Measurements from ENCODE around the gene JAZF1. TPM values are rescaled to one million over a fixed set of nuclear protein-coding genes. Genes with fewer than 3 reads are reported as not detected.
"Not testable (repeated sequence)": the region's sequence is repeated elsewhere in the genome, so short reads cannot be mapped to it uniquely, and the experiment has no call there.

Gene JAZF1
- total RNA-seq, 2 experiments from 2014 or later, result 2.8 to 3.3 TPM

- CTCF ChIA-PET, result no interaction called here
- Mint-ChIP-seq H3K9me3 (ENCODE audit: insufficient read depth) (no peaks in the 10 kb centered on the region), H3K27ac (no peak overlapping the region), H3K4me1 (ENCODE audit: low read depth) (peaks cover 11% of the 10 kb centered on the region), H3K27me3 (ENCODE audit: low read depth) (no peaks in the 10 kb centered on the region), H3K4me3 (no peak overlapping the region), H3K36me3 (ENCODE audit: low read depth) (no peaks in the 10 kb centered on the region)
- no peak for ATAC-seq
- POLR2A ChIA-PET, result no interaction called here
- peak; percentile 30 for DNase-seq
Observed at GRCh38 chr7:27866256-27866655, 314.3 kb downstream of the JAZF1 start.

GRCh38 chr7:27863880-27864279 is 316.7 kb downstream of the JAZF1 start:
- H3K9me3 Mint-ChIP-seq (ENCODE audit: insufficient read depth), result no peaks in the 10 kb centered on the region
- no peaks in the 10 kb centered on the region for H3K27me3 Mint-ChIP-seq (ENCODE audit: low read depth)
- DNase-seq (no peak), ATAC-seq (no peak)
- POLR2A ChIA-PET, result no interaction called here
- no peak overlapping the region for H3K4me3 Mint-ChIP-seq
- no peaks in the 10 kb centered on the region for H3K36me3 Mint-ChIP-seq (ENCODE audit: low read depth)
- CTCF ChIA-PET, result no interaction called here
- peaks cover 11% of the 10 kb centered on the region for H3K4me1 Mint-ChIP-seq (ENCODE audit: low read depth)
- H3K27ac Mint-ChIP-seq, result no peak overlapping the region

- H3K27ac Mint-ChIP-seq, result no peak overlapping the region
- no peaks in the 10 kb centered on the region for H3K27me3 Mint-ChIP-seq (ENCODE audit: low read depth)
- ChIA-PET CTCF (no interaction called here), POLR2A (no interaction called here)
- no peaks in the 10 kb centered on the region for H3K9me3 Mint-ChIP-seq (ENCODE audit: insufficient read depth)
- H3K36me3 Mint-ChIP-seq (ENCODE audit: low read depth), result no peaks in the 10 kb centered on the region
- no peak for ATAC-seq
- peaks cover 8% of the 10 kb centered on the region for H3K4me1 Mint-ChIP-seq (ENCODE audit: low read depth)
- no peak overlapping the region for H3K4me3 Mint-ChIP-seq
- DNase-seq, result no peak
Observed at GRCh38 chr7:27861747-27862146, 318.8 kb downstream of the JAZF1 start.

DNA sequence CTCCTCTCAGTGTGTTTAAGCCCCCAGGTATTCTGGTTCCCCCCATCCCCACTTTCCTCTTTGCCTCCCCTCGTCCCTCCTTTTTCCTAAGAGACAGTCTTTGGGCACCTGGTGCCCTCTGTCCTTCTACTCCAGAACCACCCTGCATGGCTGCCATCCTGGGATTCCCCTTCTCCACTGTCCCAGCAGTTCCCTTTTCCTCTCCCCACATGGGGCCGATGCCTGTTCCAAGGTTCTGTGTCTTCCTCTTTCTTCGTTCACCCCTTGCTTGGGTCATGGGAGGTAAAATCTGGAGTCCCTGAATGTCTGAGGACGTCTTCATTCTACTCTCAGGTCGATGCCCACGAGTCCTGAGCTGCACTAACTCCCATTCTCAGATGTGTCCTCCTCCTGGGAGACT is 319.8 kb downstream of the JAZF1 start:
- Mint-ChIP-seq H3K4me1 (ENCODE audit: low read depth) (no peaks in the 10 kb centered on the region), H3K36me3 (ENCODE audit: low read depth) (no peaks in the 10 kb centered on the region), H3K4me3 (no peak overlapping the region), H3K9me3 (ENCODE audit: insufficient read depth) (no peaks in the 10 kb centered on the region), H3K27ac (no peak overlapping the region), H3K27me3 (ENCODE audit: low read depth) (no peaks in the 10 kb centered on the region)
- no peak for DNase-seq
- POLR2A ChIA-PET, result no interaction called here
- ATAC-seq, result no peak
- CTCF ChIA-PET, result no interaction called here

DNA sequence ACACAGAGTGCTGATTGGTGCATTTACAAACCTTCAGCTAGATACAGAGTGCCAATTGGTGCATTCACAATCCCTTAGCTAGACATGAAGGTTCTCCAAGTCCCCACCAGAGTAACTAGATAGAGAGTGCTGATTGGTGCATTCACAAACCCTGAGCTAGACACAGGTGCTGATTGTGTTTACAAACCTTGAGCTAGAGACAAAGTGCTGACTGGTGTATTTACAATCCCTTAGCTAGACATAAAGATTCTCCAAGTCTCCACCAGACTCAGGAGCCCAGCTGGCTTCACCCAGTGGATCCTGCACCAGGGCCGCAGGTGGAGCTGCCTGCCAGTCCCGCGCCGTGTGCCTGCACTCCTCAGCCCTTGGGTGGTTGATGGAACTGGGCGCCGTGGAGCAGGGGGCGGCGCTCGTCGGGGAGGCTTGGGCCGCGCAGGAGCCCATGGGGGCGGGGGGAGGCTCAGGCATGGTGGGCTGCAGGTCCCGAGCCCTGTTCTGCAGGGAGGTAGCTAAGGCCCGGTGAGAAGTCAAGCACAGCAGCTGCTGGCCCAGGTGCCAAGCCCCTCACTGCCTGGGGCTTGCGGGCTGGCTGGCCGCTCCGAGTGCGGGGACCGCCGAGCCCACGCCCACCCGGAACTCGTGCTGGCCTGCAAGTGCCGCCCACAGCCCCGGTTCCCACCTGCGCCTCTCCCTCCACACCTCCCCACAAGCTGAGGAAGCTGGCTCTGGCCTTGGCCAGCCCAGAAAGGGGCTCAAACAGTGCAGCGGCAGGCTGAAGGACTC is 323.7 kb downstream of the JAZF1 start:
- H3K36me3 Mint-ChIP-seq (ENCODE audit: low read depth); H3K4me3 Mint-ChIP-seq; CTCF ChIA-PET; ATAC-seq; H3K27ac Mint-ChIP-seq; H3K9me3 Mint-ChIP-seq (ENCODE audit: insufficient read depth); H3K4me1 Mint-ChIP-seq (ENCODE audit: low read depth); H3K27me3 Mint-ChIP-seq (ENCODE audit: low read depth); DNase-seq: not testable (repeated sequence)
- POLR2A ChIA-PET, result interaction anchor here (0.8 kb wide), 1 partner anchor 8 kb away, joined by 3 read pairs; no protein-coding TSS in a partner anchor

GRCh38 chr7:27850531-27850930 is 330.1 kb downstream of the JAZF1 start:
- Mint-ChIP-seq H3K27ac (no peak overlapping the region), H3K36me3 (ENCODE audit: low read depth) (no peaks in the 10 kb centered on the region), H3K27me3 (ENCODE audit: low read depth) (no peaks in the 10 kb centered on the region), H3K9me3 (ENCODE audit: insufficient read depth) (no peaks in the 10 kb centered on the region), H3K4me1 (ENCODE audit: low read depth) (no peaks in the 10 kb centered on the region), H3K4me3 (no peak overlapping the region)
- no peak for ATAC-seq
- ChIA-PET CTCF (no interaction called here), POLR2A (no interaction called here)
- no peak for DNase-seq

DNA sequence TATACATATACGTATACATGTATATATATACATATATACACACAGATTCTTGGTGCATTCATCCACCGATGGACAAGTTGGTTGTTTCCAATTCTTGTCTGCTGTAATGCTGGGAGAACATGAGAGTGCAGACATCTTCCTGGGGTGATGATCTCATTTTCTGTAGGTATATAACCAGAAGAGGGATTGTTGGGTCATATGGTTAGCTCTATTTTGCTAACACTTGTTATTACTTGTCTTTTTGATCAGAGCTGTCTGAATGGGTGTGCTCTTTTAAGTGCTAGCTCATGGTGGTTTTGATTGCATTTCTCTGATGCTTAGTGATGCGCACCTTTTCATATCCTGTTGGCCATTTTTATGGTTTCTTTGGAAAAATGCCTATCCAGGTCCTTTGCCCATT is 334.2 kb downstream of the JAZF1 start:
- no peaks in the 10 kb centered on the region for H3K4me1 Mint-ChIP-seq (ENCODE audit: low read depth)
- CTCF ChIA-PET, result no interaction called here
- H3K4me3 Mint-ChIP-seq, result no peak overlapping the region
- no peaks in the 10 kb centered on the region for H3K36me3 Mint-ChIP-seq (ENCODE audit: low read depth)
- DNase-seq (no peak), ATAC-seq (no peak)
- no peak overlapping the region for H3K27ac Mint-ChIP-seq
- no peaks in the 10 kb centered on the region for H3K9me3 Mint-ChIP-seq (ENCODE audit: insufficient read depth)
- no peaks in the 10 kb centered on the region for H3K27me3 Mint-ChIP-seq (ENCODE audit: low read depth)
- POLR2A ChIA-PET, result no interaction called here

DNA sequence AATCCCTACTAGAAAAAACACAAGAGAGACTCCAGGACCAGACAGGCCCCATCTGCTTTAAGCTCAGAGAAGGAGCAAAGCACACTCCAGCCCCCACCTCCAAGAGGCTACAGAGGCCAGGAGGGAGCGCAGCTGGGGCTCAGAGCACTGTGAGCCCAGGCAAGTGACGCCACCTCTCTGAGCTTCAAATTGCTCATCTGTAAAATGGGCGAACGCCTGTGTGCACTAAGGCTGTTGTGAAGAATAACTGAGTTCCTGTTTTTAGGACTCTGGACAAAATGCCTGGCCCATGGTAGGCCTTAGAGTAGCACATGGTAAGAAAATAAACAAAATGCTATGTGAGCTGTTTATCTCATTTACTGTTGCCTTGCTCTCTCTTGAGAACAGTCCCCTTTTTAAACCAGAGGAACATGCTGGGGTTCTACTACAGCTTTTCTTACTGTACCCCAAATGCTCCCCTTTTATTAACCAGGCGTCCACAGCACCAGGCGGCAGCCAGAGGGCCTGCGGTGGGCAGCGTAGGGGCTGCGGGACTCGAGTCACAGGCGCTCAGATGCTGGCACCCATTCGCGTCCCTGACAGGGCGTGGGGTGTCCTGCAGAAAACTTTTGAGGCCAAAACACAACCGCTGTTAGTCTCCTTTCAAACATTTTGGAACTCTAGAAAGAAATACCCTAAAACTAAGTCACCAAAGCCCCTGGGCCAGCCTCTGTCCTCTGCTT is 336.9 kb downstream of the JAZF1 start:
- no peak for ATAC-seq
- Mint-ChIP-seq H3K9me3 (ENCODE audit: insufficient read depth) (no peaks in the 10 kb centered on the region), H3K36me3 (ENCODE audit: low read depth) (no peaks in the 10 kb centered on the region), H3K4me3 (no peak overlapping the region), H3K4me1 (ENCODE audit: low read depth) (peaks cover 5% of the 10 kb centered on the region), H3K27ac (no peak overlapping the region), H3K27me3 (ENCODE audit: low read depth) (no peaks in the 10 kb centered on the region)
- no peak for DNase-seq
- ChIA-PET POLR2A (no interaction called here), CTCF (no interaction called here)

GRCh38 chr7:27842851-27843250 is 337.7 kb downstream of the JAZF1 start:
- ChIA-PET POLR2A (no interaction called here), CTCF (interaction anchor here (0.8 kb wide), 1 partner anchor 54 kb away, joined by 3 read pairs; no protein-coding TSS in a partner anchor)
- H3K27ac Mint-ChIP-seq, result no peak overlapping the region
- H3K4me3 Mint-ChIP-seq, result no peak overlapping the region
- ATAC-seq, result no peak
- no peaks in the 10 kb centered on the region for H3K27me3 Mint-ChIP-seq (ENCODE audit: low read depth)
- no peaks in the 10 kb centered on the region for H3K9me3 Mint-ChIP-seq (ENCODE audit: insufficient read depth)
- no peaks in the 10 kb centered on the region for H3K36me3 Mint-ChIP-seq (ENCODE audit: low read depth)
- peaks cover 5% of the 10 kb centered on the region for H3K4me1 Mint-ChIP-seq (ENCODE audit: low read depth)
- DNase-seq, result no peak

GRCh38 chr7:27842094-27842692 is 338.4 kb downstream of the JAZF1 start:
- H3K36me3 Mint-ChIP-seq (ENCODE audit: low read depth), result no peaks in the 10 kb centered on the region
- H3K27me3 Mint-ChIP-seq (ENCODE audit: low read depth), result no peaks in the 10 kb centered on the region
- DNase-seq (no peak), ATAC-seq (no peak)
- H3K27ac Mint-ChIP-seq, result no peak overlapping the region
- ChIA-PET CTCF (interaction anchor here (0.8 kb wide), 1 partner anchor 54 kb away, joined by 3 read pairs; no protein-coding TSS in a partner anchor), POLR2A (no interaction called here)
- H3K9me3 Mint-ChIP-seq (ENCODE audit: insufficient read depth), result no peaks in the 10 kb centered on the region
- H3K4me1 Mint-ChIP-seq (ENCODE audit: low read depth), result peaks cover 5% of the 10 kb centered on the region
- no peak overlapping the region for H3K4me3 Mint-ChIP-seq

- ATAC-seq (no peak), DNase-seq (no peak)
- H3K9me3 Mint-ChIP-seq (ENCODE audit: insufficient read depth), result no peaks in the 10 kb centered on the region
- H3K4me1 Mint-ChIP-seq (ENCODE audit: low read depth), result peaks cover 5% of the 10 kb centered on the region
- H3K36me3 Mint-ChIP-seq (ENCODE audit: low read depth), result no peaks in the 10 kb centered on the region
- H3K4me3 Mint-ChIP-seq, result no peak overlapping the region
- ChIA-PET CTCF (no interaction called here), POLR2A (no interaction called here)
- H3K27me3 Mint-ChIP-seq (ENCODE audit: low read depth), result no peaks in the 10 kb centered on the region
- H3K27ac Mint-ChIP-seq, result no peak overlapping the region
Observed at GRCh38 chr7:27840760-27841364, 339.7 kb downstream of the JAZF1 start.

DNA sequence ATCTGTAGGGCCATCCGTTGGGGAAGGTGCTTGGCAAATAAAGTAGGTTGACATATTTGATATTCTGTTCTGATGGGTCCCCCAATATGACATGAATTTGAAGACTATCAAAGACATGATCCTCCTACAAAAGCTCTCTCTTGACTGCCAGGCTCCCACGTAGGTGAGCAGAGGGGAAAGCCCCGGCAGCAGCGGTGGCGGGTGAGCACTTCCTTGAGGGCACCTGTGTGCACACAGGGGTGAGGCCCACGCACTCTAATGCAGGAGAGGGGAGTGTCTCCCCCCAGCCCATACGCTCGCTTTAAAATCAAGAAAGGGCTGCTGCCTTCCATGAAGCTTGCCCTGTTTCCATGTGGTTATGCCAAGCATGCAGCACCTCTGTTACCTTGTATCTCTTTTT is 340.3 kb downstream of the JAZF1 start:
- DNase-seq (no peak), ATAC-seq (peak; percentile 44)
- Mint-ChIP-seq H3K27ac (no peak overlapping the region), H3K27me3 (ENCODE audit: low read depth) (no peaks in the 10 kb centered on the region), H3K36me3 (ENCODE audit: low read depth) (no peaks in the 10 kb centered on the region), H3K9me3 (ENCODE audit: insufficient read depth) (no peaks in the 10 kb centered on the region), H3K4me3 (no peak overlapping the region), H3K4me1 (ENCODE audit: low read depth) (peaks cover 5% of the 10 kb centered on the region)
- CTCF ChIA-PET, result interaction anchor here (1.1 kb wide), 1 partner anchor 80 kb away, joined by 4 read pairs; no protein-coding TSS in a partner anchor
- POLR2A ChIA-PET, result no interaction called here
